ENCODE results near the gene TTC29. TPM values are rescaled to one million over a fixed set of nuclear protein-coding genes. Genes with fewer than 3 reads are reported as not detected.

The TTC29 gene
- 1 to 10 TPM; 1.6 to 1.9 (median 1.6) TPM for polyA plus RNA-seq (ENCODE audit: insufficient read length in 3 of 3)

- peak; percentile 76 to 90 (median 78) for DNase-seq (ENCODE audit: low read depth in 3 of 3, low spot score in 2 of 3)
Measured at GRCh38 chr4:146945556-146946374, at the start of gene TTC29. Gene TTC29, minus strand, starts transcription at chr4:146945864. Its CDS starts 5,969 bp downstream, at chr4:146939895.

- DNase-seq (ENCODE audit: low read depth in 3 of 3, low spot score in 2 of 3), result peak; percentile 29 to 49 (median 29)
Measured at GRCh38 chr4:146981651-146982050, 36.0 kb upstream of the TTC29 start.

GRCh38 chr4:146978641-146979040, 33.0 kb upstream of the TTC29 start:
- no peak for DNase-seq (ENCODE audit: low read depth in 3 of 3, low spot score in 2 of 3)

- no peak for DNase-seq (ENCODE audit: low read depth in 3 of 3, low spot score in 2 of 3)
Measured at GRCh38 chr4:146976145-146976544, 30.5 kb upstream of the TTC29 start.

- no peak for DNase-seq (ENCODE audit: low read depth in 3 of 3, low spot score in 2 of 3)
Measured at GRCh38 chr4:146975527-146975926, 29.9 kb upstream of the TTC29 start.

GRCh38 chr4:146975036-146975435, 29.4 kb upstream of the TTC29 start:
- no peak for DNase-seq (ENCODE audit: low read depth in 3 of 3, low spot score in 2 of 3)

GRCh38 chr4:146972036-146972435, 26.4 kb upstream of the TTC29 start:
- DNase-seq (ENCODE audit: low read depth in 3 of 3, low spot score in 2 of 3), result no peak

- no peak for DNase-seq (ENCODE audit: low read depth in 3 of 3, low spot score in 2 of 3)
Measured at GRCh38 chr4:146969126-146969525, 23.5 kb upstream of the TTC29 start.

GRCh38 chr4:146960634-146961033, 15.0 kb upstream of the TTC29 start:
- no peak for DNase-seq (ENCODE audit: low read depth in 3 of 3, low spot score in 2 of 3)

- DNase-seq (ENCODE audit: low read depth in 3 of 3, low spot score in 2 of 3), result no peak
Measured at GRCh38 chr4:146959692-146960091, 14.0 kb upstream of the TTC29 start.

GRCh38 chr4:146957237-146957636, 11.6 kb upstream of the TTC29 start:
- no peak for DNase-seq (ENCODE audit: low read depth in 3 of 3, low spot score in 2 of 3)

- DNase-seq (ENCODE audit: low read depth in 3 of 3, low spot score in 2 of 3), result no peak
Measured at GRCh38 chr4:146952896-146953295, 7.2 kb upstream of the TTC29 start.

- no peak for DNase-seq (ENCODE audit: low read depth in 3 of 3, low spot score in 2 of 3)
Measured at GRCh38 chr4:146949559-146949958, 3.9 kb upstream of the TTC29 start.

- DNase-seq (ENCODE audit: low read depth in 3 of 3, low spot score in 2 of 3), result no peak
Measured at GRCh38 chr4:146943691-146944375, 1.8 kb downstream of the TTC29 start.

- no peak for DNase-seq (ENCODE audit: low read depth in 3 of 3, low spot score in 2 of 3)
Measured at GRCh38 chr4:146932116-146932515, 13.5 kb downstream of the TTC29 start.

GRCh38 chr4:146930673-146931072, 15.0 kb downstream of the TTC29 start:
- no peak for DNase-seq (ENCODE audit: low read depth in 3 of 3, low spot score in 2 of 3)

- no peak for DNase-seq (ENCODE audit: low read depth in 3 of 3, low spot score in 2 of 3)
Measured at GRCh38 chr4:146927695-146928094, 18.0 kb downstream of the TTC29 start.

GRCh38 chr4:146916479-146917076, 29.1 kb downstream of the TTC29 start:
- DNase-seq (ENCODE audit: low read depth in 3 of 3, low spot score in 2 of 3), result peak; percentile 9 to 24 (median 20)

GRCh38 chr4:146915132-146915531, 30.5 kb downstream of the TTC29 start:
- DNase-seq (ENCODE audit: low read depth in 3 of 3, low spot score in 2 of 3), result no peak

- DNase-seq (ENCODE audit: low read depth in 3 of 3, low spot score in 2 of 3), result no peak
Measured at GRCh38 chr4:146900295-146900694, 45.4 kb downstream of the TTC29 start.

GRCh38 chr4:146890301-146890700, 55.4 kb downstream of the TTC29 start:
- no peak for DNase-seq (ENCODE audit: low read depth in 3 of 3, low spot score in 2 of 3)

GRCh38 chr4:146883070-146883469, 62.6 kb downstream of the TTC29 start:
- no peak for DNase-seq (ENCODE audit: low read depth in 3 of 3, low spot score in 2 of 3)

Measured in right renal cortex interstitium (tissue), 3 donors.